ENCODE results near the gene DGKG.

Gene DGKG

DNA sequence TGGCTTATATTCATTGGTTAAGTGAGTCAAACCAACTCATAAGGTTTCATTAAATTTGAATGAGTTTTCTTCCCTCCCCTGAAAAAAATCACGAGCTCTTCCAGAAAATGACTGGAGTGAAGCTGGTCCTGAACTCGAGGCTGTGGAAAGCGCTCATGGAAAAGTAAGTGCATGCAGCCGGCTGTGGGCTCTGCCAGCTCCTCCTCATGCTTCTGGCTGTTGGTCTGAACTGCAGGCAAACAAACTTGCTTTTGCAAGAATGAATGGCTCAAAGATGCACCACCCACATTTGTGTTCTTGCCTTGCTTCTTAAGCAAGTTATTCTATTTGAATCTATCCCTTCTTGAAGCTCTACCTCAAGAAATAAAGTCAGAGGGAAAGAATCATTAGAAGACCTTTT lies 259.3 kb downstream of the DGKG start:
- no peak for DNase-seq

DNA sequence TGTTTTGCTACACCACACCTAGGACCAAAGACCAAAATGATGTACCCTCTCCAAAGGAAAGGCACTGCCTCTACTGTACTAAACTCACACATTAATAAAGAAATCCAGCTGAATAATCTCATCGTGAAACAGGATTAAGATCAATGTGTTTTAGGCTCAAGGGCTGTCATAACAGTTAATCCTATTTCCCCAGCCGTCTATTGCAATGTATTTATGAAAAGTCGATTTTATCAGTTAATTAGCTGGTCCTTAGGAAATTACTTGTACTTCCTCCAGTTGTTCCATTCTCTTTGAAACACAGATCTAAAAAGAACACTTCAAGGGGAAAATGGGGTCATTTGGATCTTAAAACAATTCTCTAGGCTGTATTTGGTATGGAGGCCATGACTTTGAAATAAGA lies 261.6 kb downstream of the DGKG start:
- no peak for DNase-seq

DNA sequence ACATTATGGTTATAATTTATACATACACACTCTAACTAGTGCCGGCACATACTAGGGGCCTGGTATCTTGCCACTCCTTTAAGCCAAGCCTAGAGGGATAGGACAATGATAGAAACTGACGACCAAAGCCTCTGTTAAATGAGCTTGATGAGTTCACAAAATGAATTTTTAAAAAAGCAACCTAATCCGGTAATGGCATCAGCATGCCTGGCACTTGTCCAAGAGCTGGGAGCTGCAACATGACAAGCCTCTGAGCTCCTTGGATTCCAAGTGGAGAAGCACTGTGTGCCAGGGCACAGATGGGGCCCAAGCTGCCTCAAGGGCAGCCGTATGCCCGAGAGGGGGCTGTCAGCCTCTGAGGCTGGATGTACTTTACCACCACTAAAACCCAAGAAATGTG lies 262.9 kb downstream of the DGKG start:
- no peak for DNase-seq

DNA sequence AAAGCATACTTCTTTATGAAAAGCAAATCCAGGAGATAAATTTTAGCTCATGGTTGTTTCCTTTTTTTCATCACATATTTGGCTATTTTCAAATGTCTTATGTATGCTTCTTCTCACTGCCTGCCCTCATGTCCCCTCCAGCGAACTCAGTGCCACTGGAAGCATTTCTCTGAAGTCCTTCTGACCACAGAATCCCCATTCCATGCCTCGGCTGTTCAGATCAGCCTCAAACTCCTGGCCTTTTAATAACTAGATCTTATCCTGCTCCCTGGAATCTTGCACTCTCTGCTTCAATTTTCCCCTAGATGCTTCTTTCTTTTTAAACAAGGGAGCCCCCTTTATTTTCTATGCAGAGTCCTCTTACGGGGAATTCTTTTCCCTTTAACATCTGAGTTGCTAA lies 263.3 kb downstream of the DGKG start:
- DNase-seq: no peak

DNA sequence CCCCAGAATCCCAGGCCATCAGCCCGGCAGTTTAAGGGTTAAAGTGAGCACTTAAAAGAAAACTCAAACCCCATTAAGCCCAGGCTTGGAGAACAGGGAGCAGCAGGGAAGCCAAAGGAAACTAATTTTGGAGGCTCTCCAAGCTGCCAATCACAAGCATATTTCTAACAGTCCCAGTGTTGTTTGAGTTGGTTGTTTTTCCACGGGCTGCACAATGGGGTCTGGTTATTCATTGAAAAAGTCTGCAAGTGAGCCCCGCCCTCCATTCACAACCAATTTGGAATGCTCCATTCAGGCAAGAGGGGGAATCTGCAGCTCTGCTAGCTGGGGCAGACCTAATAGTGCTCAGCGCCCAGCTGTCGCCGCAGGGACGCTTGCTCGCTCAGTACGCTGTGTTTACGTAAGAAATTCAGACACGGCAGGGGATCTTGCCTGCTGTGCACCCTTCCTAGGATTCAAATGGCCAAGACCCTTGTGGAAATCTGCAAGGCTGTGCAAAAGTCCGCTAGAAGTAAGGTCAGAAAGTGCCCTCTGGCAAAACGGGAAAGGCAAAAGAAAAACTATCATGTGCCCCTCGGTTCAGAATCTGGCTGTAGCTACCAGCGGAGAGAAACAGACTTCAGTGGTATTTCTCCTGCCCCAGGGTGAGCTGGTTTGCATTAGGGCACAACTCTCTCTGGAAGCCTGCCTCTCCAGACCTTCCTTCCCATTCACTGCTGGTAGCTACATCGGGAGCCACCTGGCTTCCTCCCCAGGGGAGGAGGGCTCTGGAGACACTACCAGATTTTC lies 264.2 kb downstream of the DGKG start:
- DNase-seq: no peak

DNA sequence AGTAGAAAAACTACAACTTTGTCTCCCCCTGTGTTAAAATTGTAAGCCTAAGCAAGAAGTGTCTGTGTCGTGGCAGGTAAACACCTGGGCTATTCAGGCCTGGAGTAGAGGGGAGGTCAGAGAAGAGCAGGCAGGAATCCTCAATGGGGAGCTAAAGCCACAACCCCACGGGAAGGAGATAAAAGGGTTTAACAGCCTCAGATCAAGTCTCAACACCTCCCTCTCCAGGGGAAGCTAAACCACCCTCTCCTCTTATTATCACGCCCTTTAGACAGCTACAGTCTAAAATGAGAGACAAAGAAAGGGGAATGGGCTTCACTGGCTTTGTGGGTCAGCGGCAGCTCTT lies 264.7 kb downstream of the DGKG start:
- no peak for DNase-seq

Measured in CD4-positive, alpha-beta T cell treated with Interleukin-6 for 4 hours (primary cell).